T-helper 2 cell treated with Interferon-gamma antibody and Interleukin-4, amounts not matched to agents 5 μg/mL and 100 μg/mL, for 36 hours (primary cell): ENCODE measurements around the gene ACSF3.

ENCODE experiments used
- DNase-seq: peaks from one replicate; pipeline ENCODE4 v3.0.0; 2021; ENCODE audit warnings: low spot score
- H3K27ac Mint-ChIP-seq: one replicate; pipeline ENCODE4 v1.8.0; 2021; ENCODE audit warnings: mild to moderate bottlenecking, mixed read lengths
- H3K27me3 Mint-ChIP-seq: one replicate; pipeline ENCODE4 v1.8.0; 2021; ENCODE audit warnings: low read depth, mixed read lengths
- H3K36me3 Mint-ChIP-seq: one replicate; pipeline ENCODE4 v1.8.0; 2021; ENCODE audit warnings: low read depth, mixed read lengths
- H3K4me1 Mint-ChIP-seq: one replicate; pipeline ENCODE4 v1.8.0; 2021; ENCODE audit warnings: low read depth, mixed read lengths
- H3K4me3 Mint-ChIP-seq: one replicate; pipeline ENCODE4 v1.8.0; 2022; ENCODE audit warnings: mild to moderate bottlenecking, moderate library complexity, mixed read lengths
- H3K9me3 Mint-ChIP-seq: one replicate; pipeline ENCODE4 v1.8.0; 2021; ENCODE audit warnings: mixed read lengths

ACSF3 gene

GRCh38 chr16:89120281-89120680 lies 26.6 kb downstream of the ACSF3 start:
- no peaks in the 10 kb centered on the region for H3K27me3 Mint-ChIP-seq
- peaks cover 14% of the 10 kb centered on the region for H3K4me1 Mint-ChIP-seq
- no peak overlapping the region for H3K4me3 Mint-ChIP-seq
- H3K27ac Mint-ChIP-seq, result no peak overlapping the region
- no peaks in the 10 kb centered on the region for H3K9me3 Mint-ChIP-seq
- H3K36me3 Mint-ChIP-seq, result peaks cover 49% of the 10 kb centered on the region
- no peak for DNase-seq

GRCh38 chr16:89120921-89121351 lies 27.3 kb downstream of the ACSF3 start:
- H3K27me3 Mint-ChIP-seq, result no peaks in the 10 kb centered on the region
- DNase-seq, result no peak
- H3K36me3 Mint-ChIP-seq, result peaks cover 52% of the 10 kb centered on the region
- peaks cover 7% of the 10 kb centered on the region for H3K4me1 Mint-ChIP-seq
- no peak overlapping the region for H3K4me3 Mint-ChIP-seq
- peak overlapping the region; percentile 3 for H3K27ac Mint-ChIP-seq
- H3K9me3 Mint-ChIP-seq, result no peaks in the 10 kb centered on the region

DNA sequence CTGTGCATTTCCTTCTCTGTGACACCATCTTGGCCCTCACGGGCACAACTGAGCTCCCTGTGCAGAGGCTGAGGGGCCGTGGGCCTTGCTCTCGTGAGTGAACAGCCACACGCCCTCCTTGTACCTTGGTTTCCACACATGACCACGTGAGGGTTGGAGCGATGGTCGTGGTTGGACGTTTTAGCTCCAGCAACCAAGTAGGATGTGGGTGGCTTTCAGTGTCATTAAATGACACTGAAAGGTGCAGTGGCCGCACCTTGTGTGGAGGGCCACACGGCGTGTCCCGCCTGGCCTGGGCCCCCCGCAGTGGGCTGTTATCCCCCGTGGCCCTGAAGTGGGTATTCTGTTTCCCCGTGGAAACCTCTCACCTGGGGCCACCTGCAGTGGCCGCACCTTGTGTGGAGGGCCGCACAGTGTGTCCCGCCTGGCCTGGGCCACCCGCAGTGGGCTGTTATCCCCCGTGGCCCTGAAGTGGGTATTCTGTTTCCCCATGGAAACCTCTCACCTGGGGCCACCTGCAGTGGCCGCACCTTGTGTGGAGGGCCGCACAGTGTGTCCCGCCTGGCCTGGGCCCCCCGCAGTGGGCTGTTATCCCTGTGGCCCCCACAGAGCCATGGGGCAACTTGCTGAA lies 28.2 kb downstream of the ACSF3 start:
- no peak overlapping the region for H3K27ac Mint-ChIP-seq
- peaks cover 51% of the 10 kb centered on the region for H3K36me3 Mint-ChIP-seq
- no peaks in the 10 kb centered on the region for H3K9me3 Mint-ChIP-seq
- DNase-seq, result no peak
- H3K4me3 Mint-ChIP-seq, result no peak overlapping the region
- H3K27me3 Mint-ChIP-seq, result no peaks in the 10 kb centered on the region
- peaks cover 2% of the 10 kb centered on the region for H3K4me1 Mint-ChIP-seq

GRCh38 chr16:89122322-89122851 lies 28.7 kb downstream of the ACSF3 start:
- no peak overlapping the region for H3K4me3 Mint-ChIP-seq
- no peaks in the 10 kb centered on the region for H3K9me3 Mint-ChIP-seq
- peaks cover 2% of the 10 kb centered on the region for H3K4me1 Mint-ChIP-seq
- DNase-seq, result no peak
- peaks cover 46% of the 10 kb centered on the region for H3K36me3 Mint-ChIP-seq
- H3K27ac Mint-ChIP-seq, result no peak overlapping the region
- no peaks in the 10 kb centered on the region for H3K27me3 Mint-ChIP-seq

DNA sequence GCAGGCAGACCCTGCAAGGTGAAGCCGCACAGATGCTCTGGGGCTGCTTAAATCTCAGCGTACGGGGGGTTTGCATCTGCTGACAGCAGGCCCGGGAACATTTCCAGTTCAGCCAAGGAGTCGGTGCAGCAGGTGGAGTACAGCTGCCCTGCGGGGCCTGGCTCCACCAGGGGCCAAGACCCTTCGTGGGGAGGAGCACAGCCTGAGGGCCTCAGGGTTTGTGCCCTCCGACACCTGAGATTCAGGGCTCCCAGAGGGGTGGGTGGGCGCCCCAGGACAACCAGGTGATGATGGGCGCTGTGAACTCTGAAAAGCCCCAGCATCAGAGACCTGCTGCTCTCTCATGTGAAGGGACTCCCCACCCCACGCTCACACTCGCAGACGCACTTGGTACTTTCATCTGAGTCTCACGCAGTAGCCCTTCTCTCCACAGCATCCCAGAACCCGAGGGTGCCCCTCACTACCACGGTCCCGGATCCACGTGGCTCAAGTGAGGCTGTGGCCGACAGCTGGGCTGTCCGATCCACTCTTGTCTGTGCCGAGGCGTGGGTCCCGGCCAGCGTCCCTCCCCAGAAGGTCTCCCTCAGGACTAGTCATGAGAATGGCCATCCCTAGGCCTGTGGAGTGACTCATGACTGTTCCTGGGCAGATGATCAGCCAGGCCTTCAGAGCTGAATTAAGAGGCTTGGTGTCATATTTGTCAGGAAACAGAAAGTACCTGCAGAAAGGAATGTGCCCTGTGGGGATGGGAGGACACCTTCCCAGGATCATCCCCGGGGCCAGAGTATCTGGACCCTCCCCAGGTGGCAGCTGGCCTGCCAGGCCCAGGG lies 29.6 kb downstream of the ACSF3 start:
- no peak overlapping the region for H3K4me3 Mint-ChIP-seq

DNA sequence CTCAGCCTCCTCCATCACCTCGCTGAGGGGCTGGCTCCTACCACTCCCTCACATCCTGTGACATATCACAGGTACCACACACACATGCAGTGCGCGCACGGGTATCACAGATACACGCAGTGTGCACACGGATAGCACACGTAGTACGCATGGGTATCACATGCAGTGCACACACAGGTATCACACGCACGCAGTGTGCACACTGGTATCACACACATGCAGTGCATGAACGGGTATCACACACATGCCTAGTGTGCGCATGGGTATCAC lies 30.1 kb downstream of the ACSF3 start:
- Mint-ChIP-seq H3K27ac (no peak overlapping the region), H3K4me3 (no peak overlapping the region), H3K9me3 (no peaks in the 10 kb centered on the region), H3K36me3 (peaks cover 46% of the 10 kb centered on the region), H3K27me3 (no peaks in the 10 kb centered on the region), H3K4me1 (peaks cover 7% of the 10 kb centered on the region)
- no peak for DNase-seq

More for the DNA sequence above, 29.6 kb downstream of the ACSF3 start:
- DNase-seq, result no peak
- peaks cover 45% of the 10 kb centered on the region for H3K36me3 Mint-ChIP-seq
- no peaks in the 10 kb centered on the region for H3K27me3 Mint-ChIP-seq
- H3K27ac Mint-ChIP-seq, result peak overlapping the region; percentile 55
- no peaks in the 10 kb centered on the region for H3K9me3 Mint-ChIP-seq
- peaks cover 7% of the 10 kb centered on the region for H3K4me1 Mint-ChIP-seq

- H3K9me3 Mint-ChIP-seq, result no peaks in the 10 kb centered on the region
- H3K4me3 Mint-ChIP-seq, result no peak overlapping the region
- H3K27ac Mint-ChIP-seq, result no peak overlapping the region
- peaks cover 47% of the 10 kb centered on the region for H3K36me3 Mint-ChIP-seq
- H3K4me1 Mint-ChIP-seq, result peaks cover 7% of the 10 kb centered on the region
- no peaks in the 10 kb centered on the region for H3K27me3 Mint-ChIP-seq
- DNase-seq, result no peak
Measured at GRCh38 chr16:89129378-89129777, 35.7 kb downstream of the ACSF3 start.

GRCh38 chr16:89130448-89130847 lies 36.8 kb downstream of the ACSF3 start:
- H3K27ac Mint-ChIP-seq, result no peak overlapping the region
- H3K36me3 Mint-ChIP-seq, result peaks cover 45% of the 10 kb centered on the region
- DNase-seq, result no peak
- peaks cover 7% of the 10 kb centered on the region for H3K4me1 Mint-ChIP-seq
- no peaks in the 10 kb centered on the region for H3K27me3 Mint-ChIP-seq
- no peak overlapping the region for H3K4me3 Mint-ChIP-seq
- no peaks in the 10 kb centered on the region for H3K9me3 Mint-ChIP-seq

GRCh38 chr16:89131783-89132182 lies 38.1 kb downstream of the ACSF3 start:
- peaks cover 40% of the 10 kb centered on the region for H3K36me3 Mint-ChIP-seq
- H3K27ac Mint-ChIP-seq, result no peak overlapping the region
- no peaks in the 10 kb centered on the region for H3K9me3 Mint-ChIP-seq
- DNase-seq, result no peak
- H3K27me3 Mint-ChIP-seq, result no peaks in the 10 kb centered on the region
- no peak overlapping the region for H3K4me3 Mint-ChIP-seq
- H3K4me1 Mint-ChIP-seq, result peaks cover 7% of the 10 kb centered on the region

DNA sequence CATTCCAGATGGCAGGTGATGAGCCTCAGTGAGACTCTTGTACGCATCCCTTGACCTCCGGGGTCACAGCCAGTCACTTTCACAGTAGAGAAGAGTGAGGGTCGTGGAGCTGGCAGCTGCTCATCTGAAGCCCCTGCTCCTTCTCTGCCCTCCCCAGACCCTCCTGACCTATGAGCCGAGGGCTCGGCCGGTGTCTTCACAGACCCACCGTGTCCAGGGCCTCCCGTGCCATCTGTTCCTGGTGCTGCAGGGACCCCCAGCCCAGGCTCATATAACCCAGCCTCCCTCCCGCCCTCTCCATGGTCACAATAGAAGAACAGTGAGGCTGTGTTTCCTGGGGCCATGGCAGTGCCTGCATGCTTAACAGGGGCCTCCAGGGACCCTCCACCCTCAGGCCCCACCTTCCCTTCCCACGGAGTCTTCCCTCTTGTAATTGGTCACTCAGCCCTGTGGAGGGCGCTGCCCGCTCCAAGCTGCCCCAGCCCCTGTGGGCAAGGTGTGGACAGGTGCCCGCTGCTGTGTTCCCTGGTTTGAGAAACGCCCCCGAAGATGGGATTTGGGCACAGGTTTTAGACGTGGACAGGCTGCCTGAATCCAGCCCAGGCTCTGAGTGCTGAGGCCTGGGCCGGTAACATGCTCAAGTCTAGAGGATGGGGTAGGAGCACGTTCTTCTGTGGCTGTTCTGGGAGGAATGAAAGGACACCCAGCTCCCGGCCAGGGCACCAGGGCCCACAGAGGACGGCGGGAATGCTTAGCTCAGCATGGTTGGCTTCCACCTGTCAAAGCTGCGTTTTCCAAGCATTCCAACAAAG lies 38.7 kb downstream of the ACSF3 start:
- DNase-seq, result no peak
- Mint-ChIP-seq H3K4me1 (peaks cover 7% of the 10 kb centered on the region), H3K36me3 (peaks cover 40% of the 10 kb centered on the region)

DNA sequence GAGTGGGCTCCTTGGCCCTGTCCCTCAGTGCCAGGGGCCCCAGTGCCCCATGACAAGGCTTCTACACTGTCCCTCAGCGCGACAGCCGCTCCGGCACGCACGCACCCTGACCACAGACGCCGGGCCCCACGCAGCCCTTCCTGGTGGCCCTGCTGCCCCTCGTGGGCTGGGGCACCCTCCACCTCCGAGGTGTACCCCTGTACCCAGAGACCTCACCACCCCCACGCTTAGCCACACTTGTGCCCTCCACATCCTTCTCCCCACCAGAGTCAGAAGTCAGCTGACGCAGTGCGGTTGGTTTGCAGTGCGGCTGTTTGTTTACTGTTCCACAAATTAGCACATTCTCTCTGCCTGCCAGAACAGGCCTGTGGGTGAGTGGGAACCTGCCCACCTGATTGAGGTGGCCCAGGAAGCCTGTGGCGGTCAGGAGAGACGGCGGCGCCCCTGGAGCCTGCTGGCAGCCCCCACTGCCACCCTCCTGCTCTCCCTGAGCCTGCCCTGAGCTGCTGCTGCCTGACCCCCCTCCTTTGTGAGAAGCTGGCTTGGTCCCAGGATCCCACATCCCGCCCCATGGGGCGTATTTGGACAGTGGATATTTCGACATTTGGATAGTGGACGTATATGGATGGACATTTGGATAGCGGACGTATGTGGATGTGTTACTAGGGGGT lies 39.9 kb downstream of the ACSF3 start:
- no peak for DNase-seq
- Mint-ChIP-seq H3K27ac (no peak overlapping the region), H3K27me3 (no peaks in the 10 kb centered on the region), H3K9me3 (no peaks in the 10 kb centered on the region), H3K4me3 (no peak overlapping the region), H3K36me3 (peaks cover 36% of the 10 kb centered on the region), H3K4me1 (peaks cover 2% of the 10 kb centered on the region)

More for the DNA sequence above, 38.7 kb downstream of the ACSF3 start:
- H3K4me3 Mint-ChIP-seq, result no peak overlapping the region
- H3K27ac Mint-ChIP-seq, result no peak overlapping the region
- H3K9me3 Mint-ChIP-seq, result no peaks in the 10 kb centered on the region
- H3K27me3 Mint-ChIP-seq, result no peaks in the 10 kb centered on the region

DNA sequence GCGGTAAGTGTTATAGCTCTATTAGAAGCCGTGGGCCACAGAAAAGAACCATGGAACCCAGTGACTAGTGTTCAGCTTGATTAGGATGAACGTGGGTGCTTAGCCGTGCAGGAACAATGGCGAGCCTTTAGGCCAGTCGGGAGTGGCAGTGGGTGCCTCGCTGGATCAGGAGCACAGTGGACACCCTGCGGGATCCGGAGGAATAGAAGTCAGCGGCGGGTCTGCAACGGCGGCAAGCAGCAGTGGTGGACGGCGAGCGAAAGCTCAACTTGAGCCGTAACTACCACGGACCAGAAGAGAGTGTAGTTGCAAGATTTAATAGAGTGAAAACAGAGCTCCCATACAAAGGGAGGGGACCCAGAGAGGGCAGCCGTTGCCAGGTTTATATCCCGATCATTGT lies 40.6 kb downstream of the ACSF3 start:
- Mint-ChIP-seq H3K36me3 (peaks cover 29% of the 10 kb centered on the region), H3K27ac (no peak overlapping the region), H3K9me3 (no peaks in the 10 kb centered on the region), H3K27me3 (no peaks in the 10 kb centered on the region), H3K4me1 (no peaks in the 10 kb centered on the region), H3K4me3 (no peak overlapping the region)
- no peak for DNase-seq

GRCh38 chr16:89135166-89135565 lies 41.5 kb downstream of the ACSF3 start:
- H3K27me3 Mint-ChIP-seq, result no peaks in the 10 kb centered on the region
- peaks cover 20% of the 10 kb centered on the region for H3K36me3 Mint-ChIP-seq
- no peaks in the 10 kb centered on the region for H3K4me1 Mint-ChIP-seq
- H3K9me3 Mint-ChIP-seq, result no peaks in the 10 kb centered on the region
- H3K4me3 Mint-ChIP-seq, result no peak overlapping the region
- H3K27ac Mint-ChIP-seq, result no peak overlapping the region
- DNase-seq, result no peak
